NOMO-1 treated with dmso at 0.1 percent for 144 hours (cell line): ENCODE results near the gene AGAP1.
A peak's percentile ranks its signal among the peaks of the same experiment; 100 is the strongest.

Experiments used
- DNase-seq: peaks from one replicate; lab custom pipeline; 2025; ENCODE audit not compliant: unreplicated experiment; lab: John Stamatoyannopoulos, UW

Gene AGAP1

GRCh38 chr2:235566415-235566814 is 72.6 kb downstream of the AGAP1 start:
- no peak for DNase-seq

- DNase-seq: no peak
Observed at GRCh38 chr2:235566931-235567495, 73.2 kb downstream of the AGAP1 start.

- DNase-seq: no peak
Observed at GRCh38 chr2:235567842-235568241, 74.0 kb downstream of the AGAP1 start.

- DNase-seq: peak; percentile 5
Observed at GRCh38 chr2:235568431-235568830, 74.6 kb downstream of the AGAP1 start.

- no peak for DNase-seq
Observed at GRCh38 chr2:235569837-235570236, 76.0 kb downstream of the AGAP1 start.

GRCh38 chr2:235570256-235570655 is 76.4 kb downstream of the AGAP1 start:
- no peak for DNase-seq

GRCh38 chr2:235570966-235571692 is 77.3 kb downstream of the AGAP1 start:
- no peak for DNase-seq

GRCh38 chr2:235572592-235572991 is 78.7 kb downstream of the AGAP1 start:
- DNase-seq: no peak

- no peak for DNase-seq
Observed at GRCh38 chr2:235573331-235574221, 79.7 kb downstream of the AGAP1 start.

GRCh38 chr2:235575431-235575830 is 81.6 kb downstream of the AGAP1 start:
- no peak for DNase-seq

- no peak for DNase-seq
Observed at GRCh38 chr2:235575904-235576303, 82.1 kb downstream of the AGAP1 start.

- DNase-seq: no peak
Observed at GRCh38 chr2:235576337-235576910, 82.6 kb downstream of the AGAP1 start.

- DNase-seq: no peak
Observed at GRCh38 chr2:235577404-235578330, 83.8 kb downstream of the AGAP1 start.

- DNase-seq: no peak
Observed at GRCh38 chr2:235579128-235579527, 85.3 kb downstream of the AGAP1 start.

- no peak for DNase-seq
Observed at GRCh38 chr2:235580426-235581157, 86.7 kb downstream of the AGAP1 start.

GRCh38 chr2:235582081-235582686 is 88.3 kb downstream of the AGAP1 start:
- no peak for DNase-seq

- DNase-seq: no peak
Observed at GRCh38 chr2:235582729-235583128, 88.9 kb downstream of the AGAP1 start.

GRCh38 chr2:235583144-235583543 is 89.3 kb downstream of the AGAP1 start:
- no peak for DNase-seq

- no peak for DNase-seq
Observed at GRCh38 chr2:235583925-235584637, 90.2 kb downstream of the AGAP1 start.
